SK-N-SH (cell line): ENCODE data around the gene NXNL1.

ENCODE experiments used
- EP300 ChIP-seq, 2 experiments: IDR thresholded peaks; 2 replicates each; pipeline versions ENCODE4 v1.4.0 to v1.6.1; 2012; ENCODE audit warnings: borderline replicate concordance in 1 of 2, low read depth in 1 of 2, low read length in 1 of 2
- EZH2phosphoT487 ChIP-seq: fragments of 200-600 bp; sonication (generic); IDR thresholded peaks from 2 replicates; pipeline ENCODE4 v1.6.1; 2017; ENCODE audit warnings: low read depth, mixed run types, mild to moderate bottlenecking, antibody characterized with exemption, moderate library complexity, borderline replicate concordance
- JUND ChIP-seq: IDR thresholded peaks from 2 replicates; pipeline ENCODE4 v1.4.0; 2012
- NRF1 ChIP-seq: IDR thresholded peaks from 2 replicates; pipeline ENCODE4 v1.6.1; 2012; ENCODE audit warnings: low read depth, mild to moderate bottlenecking, low read length
- TF ChIP-seq, protein P1 (sequence below): fragments of 200-600 bp; sonication (generic); IDR thresholded peaks from 2 replicates; pipeline ENCODE4 v1.6.1; 2017; ENCODE audit warnings: antibody characterized with exemption, mild to moderate bottlenecking, moderate library complexity

DNA sequence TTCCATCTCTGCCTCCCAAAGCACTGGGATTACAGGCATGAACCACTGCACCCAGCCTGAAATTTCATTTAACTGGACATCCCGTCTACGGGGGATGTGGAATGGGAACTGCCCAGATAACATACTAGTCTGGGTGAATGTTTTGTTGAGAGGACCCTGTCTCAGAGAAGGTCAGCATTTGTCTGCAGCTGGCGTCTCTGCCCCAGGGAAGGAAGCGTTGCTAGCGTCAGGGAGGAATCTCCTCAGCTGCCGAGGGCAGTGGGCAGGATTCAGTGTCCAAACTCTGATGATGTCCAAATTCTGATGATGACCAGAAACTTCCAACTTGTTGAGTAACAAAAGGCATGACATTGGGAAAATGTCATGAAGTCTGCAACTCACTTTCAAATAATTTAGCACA lies 3.1 kb downstream of the NXNL1 start:
- TF ChIP-seq, protein P1, sequence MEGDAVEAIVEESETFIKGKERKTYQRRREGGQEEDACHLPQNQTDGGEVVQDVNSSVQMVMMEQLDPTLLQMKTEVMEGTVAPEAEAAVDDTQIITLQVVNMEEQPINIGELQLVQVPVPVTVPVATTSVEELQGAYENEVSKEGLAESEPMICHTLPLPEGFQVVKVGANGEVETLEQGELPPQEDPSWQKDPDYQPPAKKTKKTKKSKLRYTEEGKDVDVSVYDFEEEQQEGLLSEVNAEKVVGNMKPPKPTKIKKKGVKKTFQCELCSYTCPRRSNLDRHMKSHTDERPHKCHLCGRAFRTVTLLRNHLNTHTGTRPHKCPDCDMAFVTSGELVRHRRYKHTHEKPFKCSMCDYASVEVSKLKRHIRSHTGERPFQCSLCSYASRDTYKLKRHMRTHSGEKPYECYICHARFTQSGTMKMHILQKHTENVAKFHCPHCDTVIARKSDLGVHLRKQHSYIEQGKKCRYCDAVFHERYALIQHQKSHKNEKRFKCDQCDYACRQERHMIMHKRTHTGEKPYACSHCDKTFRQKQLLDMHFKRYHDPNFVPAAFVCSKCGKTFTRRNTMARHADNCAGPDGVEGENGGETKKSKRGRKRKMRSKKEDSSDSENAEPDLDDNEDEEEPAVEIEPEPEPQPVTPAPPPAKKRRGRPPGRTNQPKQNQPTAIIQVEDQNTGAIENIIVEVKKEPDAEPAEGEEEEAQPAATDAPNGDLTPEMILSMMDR = no peak
- TF ChIP-seq EP300 (IDR thresholded peaks at IDR 0.05; ENCODE audit: borderline replicate concordance in 1 of 2, low read depth in 1 of 2, low read length in 1 of 2) (no peak), EZH2phosphoT487 (no peak), JUND (no peak), NRF1 (no peak)
